HG03097 (cell line): ENCODE data around the gene PRKAG1.
A peak's percentile ranks its signal among the peaks of the same experiment; 100 is the strongest.
"Not testable (repeated sequence)": the region's sequence is repeated elsewhere in the genome, so short reads cannot be mapped to it uniquely, and the experiment has no call there.

Experiments
- ATAC-seq: cut with Tn5 transposase; IDR thresholded peaks from one replicate; pipeline ENCODE4 v1.9.1; 2021; ENCODE audit not compliant: unreplicated experiment, low FRiP score

The PRKAG1 gene

DNA sequence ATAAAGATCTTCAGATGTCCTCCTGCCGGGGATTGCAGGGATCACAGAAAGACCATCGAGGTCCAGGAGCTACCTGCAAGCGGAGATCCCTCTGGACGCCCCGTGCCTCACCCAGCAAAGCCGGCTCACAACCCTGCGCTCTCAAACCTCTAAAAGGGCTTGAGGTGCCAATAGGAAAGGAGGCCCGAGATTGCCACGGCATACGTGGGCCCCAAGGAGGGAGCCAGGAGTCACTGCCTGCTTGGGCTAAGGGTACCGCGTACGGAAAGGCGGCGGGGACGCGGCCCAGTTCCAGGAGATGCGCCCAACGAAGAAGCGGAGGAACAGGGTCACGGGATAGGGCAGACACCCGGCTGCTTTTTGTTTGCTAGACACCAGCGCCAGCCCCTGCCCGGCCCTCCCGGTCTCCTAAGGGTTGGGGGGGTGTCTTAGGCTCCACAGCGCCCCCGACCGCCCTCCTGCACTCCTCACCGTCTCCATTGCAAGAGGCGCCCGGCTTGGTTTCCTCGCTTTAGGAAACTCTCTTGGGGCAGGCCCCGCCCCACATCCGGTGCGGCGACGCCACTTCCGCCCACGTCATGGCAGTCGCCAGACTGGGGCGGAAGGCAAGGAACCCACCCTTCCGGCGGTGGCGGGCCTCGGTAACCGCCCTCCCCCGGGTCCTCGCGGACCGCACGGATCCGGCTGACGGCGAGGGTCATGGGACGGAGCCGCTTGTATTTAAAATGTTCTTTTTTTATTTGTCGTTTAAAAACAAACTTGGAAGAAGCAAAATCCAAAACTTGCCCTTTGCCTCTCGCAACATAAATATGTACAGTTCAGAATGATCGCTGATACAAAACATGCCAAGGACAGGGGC lies at the start of gene PRKAG1:
TSS of gene PRKAG1 (minus strand) at position 516 of the 859 bp plus-strand sequence. CDS start at position 480, 36 bp downstream.
- peak; percentile 82 for ATAC-seq

DNA sequence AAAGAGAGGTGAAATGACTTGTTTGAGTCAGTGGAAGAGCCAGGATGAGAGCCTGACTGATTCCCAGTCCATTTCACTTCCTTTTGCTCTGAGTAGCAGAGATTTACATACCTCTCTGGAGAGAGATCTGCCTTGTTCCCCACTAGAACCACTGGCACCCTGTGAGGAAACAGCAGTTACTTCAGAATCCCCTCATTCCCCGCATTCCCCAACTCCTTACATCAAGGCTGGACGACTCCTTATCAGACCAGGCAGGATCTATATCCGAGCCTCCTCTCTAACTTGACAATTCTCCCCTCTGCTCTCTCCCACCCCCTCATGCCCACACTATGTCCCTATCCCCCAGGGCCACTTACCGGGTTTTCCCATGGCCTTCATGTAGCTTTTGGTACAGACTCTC lies 47.5 kb upstream of the PRKAG1 start:
- ATAC-seq: no peak

DNA sequence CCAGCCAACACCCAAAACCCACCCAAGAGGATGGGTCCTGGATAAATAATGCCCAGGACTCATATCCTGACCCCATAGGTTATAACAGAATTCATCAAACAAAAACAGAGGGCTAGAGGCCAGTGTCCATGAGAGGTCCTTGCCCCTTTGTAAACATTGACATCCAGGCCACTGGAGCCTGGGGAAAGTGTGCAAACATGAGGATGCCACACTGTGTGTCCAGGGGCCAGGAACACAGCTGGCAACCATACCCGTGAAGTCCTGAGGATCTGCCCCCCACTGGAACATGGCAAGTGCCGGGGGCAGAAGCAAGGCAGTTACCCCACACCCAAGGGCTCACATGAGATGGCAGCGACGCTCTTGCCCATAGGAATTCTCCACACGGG lies 46.2 kb upstream of the PRKAG1 start:
- ATAC-seq: no peak

DNA sequence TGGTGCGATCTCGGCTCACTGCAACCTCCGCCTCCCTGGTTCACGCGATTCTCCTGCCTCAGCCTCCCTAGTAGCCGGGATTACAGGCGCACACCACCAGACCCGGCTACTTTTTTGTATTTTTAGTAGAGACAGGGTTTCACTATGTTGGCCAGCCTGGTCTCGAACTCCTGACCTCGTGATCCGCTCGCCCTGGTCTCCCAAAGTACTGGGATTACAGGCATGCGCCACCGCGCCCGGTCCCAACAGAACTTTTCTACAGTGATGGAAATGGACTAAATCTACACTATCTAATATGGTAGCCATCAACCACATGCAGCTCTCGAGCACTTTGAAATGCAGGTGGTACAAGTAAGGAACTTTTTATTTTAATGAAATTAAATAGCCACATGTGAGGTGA lies 43.3 kb upstream of the PRKAG1 start:
- ATAC-seq: not testable (repeated sequence)

DNA sequence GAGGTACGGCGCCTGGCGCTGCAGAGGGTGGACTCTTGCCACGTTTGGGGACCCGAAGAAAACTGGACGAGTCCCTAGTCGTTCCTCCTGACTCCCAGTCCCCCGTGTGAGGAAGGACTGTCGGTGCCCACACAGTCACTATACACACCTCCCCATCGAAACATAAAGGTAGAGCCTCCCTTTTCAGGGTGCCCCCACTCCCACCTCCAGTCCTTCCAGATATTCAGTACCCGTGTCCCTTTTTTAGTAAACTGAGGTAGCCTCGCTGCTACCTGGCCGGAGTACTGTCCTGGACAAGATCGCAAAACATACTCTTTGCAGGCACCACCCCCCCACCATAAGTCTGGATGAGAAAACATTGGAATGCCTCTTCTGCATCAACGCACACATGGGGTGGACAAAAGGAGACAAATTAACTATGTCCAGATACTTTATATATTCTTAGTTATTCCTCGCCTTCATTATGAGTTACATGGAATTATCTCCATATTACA lies 42.6 kb upstream of the PRKAG1 start:
- peak; percentile 5 for ATAC-seq

DNA sequence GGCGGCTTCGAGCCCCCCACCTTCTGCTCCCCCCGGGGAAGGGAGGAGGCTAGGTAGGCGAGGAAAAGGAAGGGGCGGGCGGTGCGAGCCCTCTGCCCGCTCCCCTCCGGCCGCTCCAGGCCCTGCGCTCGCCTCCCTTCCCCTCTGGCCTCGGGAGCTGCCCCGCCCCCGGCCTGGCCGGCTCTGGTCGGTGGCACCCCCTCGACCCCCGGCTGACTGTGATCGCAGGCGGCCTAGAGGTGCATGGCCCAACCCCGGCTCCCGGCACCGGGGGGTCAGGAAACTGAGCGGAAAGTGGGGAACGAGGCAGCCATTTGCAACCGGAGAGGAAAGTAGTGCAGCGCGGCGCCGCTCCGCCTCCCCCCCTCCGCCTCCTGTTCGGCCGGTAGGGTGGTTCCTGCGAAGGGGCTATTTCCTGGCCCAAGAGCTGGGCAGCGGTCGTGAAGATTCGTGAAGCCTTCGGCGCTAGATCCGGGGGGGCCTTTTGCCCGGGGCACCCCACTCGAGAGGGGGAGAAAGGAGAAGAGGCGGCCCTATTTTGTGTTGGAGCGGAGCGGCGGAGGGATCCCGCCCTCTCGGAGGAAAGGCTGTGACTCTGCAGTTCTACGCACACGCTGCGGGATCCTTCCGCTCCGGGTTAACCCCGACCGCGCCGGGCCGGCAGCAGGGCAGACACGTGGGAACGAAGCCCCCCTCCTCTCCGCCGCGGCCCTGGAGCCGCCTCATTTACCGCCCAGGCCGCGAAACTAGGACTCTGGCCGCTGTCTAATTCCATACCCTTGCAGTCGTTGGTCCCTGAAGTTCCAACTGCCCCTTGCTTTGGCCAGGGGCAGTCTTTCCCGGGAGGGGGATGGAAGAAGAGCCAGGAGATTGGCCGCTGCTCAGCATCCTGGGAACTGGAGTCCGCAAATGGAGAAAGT lies 41.9 kb upstream of the PRKAG1 start, which contains the start of gene KMT2D:
TSS of gene KMT2D (minus strand) at position 558 of the 920 bp plus-strand sequence. CDS start 5,470 bp downstream, outside the sequence.
- ATAC-seq: peak; percentile 54

DNA sequence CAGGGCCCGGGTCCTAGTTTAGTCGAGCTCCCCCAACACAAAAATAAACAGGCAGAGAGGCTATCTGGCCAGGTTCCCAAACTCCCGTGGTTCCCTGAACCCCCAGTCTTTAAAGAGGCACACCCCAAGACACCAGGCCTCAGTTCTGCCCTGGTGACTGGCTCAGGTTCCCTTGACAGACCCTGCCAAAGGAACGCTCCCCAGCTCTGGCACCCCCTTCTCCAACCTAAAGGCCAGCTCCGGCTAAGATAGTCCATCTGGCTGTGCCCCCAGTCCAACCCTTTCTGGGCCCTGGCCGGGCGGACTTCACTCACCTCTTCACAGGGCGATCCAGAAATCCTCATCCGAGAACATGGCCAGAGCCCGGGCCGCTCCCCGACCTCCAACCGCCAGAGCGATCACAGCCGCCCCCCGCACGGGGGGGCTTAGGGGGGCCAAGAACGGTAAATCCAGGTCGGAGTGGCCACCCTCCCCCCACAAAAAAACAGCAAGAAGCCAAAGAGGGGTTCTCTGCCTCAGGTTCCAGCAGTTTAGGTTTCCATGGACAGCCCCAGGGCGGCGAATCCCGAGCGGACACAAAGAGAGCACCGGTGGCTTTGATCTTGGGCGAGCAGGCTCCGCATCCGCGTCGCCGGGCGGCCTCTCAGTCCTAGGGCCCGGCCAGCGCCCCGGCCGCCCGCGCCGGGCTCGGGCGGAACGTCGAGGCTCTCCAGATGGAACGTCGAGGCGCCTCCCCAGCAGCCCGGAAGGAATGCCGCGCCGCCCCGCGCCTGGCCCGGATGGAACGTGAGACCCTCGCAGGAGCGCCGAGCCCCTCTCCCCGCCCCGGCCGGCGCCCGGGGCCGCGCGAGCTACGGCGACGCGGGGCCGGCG lies 41.0 kb upstream of the PRKAG1 start:
- peak; percentile 17 for ATAC-seq

DNA sequence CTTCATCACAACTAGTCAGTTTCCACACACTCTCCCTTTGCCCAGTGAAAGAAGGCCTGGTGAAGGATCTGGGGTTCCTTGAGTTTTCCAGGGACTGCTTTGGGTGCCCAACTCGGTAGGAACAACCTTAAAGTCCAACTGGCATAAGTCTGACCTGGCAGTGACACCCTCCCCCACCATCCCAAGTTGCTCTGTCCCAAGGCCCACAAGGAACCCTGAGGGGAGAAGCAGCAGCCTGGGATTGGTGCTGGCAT lies 40.4 kb upstream of the PRKAG1 start:
- ATAC-seq: no peak

DNA sequence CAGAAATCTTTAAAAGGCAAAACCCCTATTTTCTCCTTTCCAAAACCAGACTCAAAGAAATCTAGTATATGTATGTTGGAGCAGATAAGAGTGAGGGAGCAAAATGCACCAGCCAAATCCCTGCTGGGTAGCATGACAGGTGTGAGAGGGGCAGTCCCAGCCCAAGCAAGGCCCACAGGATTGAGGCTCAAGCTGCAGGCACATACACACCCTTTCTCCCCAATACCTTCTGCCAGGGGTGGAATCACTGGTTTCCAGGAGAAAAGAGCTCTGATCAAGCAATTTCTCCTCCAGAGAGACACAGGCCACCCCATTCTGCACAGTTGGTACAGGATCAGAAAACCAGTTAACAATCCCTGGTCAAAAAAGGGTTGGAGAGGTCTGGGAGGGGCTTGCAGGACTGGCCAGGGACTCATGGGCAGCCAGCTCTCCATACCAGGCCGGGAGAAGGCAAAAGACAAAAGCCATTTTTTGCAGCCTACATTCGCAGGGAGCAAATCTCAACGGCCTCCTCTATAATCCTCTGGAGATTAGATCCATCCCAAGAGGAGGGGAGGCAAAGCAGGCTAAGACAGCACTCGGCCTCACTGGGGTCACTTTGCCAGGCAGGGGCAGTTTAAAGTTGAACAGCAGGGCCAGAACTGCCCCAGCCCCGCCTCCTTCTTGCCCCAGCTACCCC lies 39.9 kb upstream of the PRKAG1 start:
- no peak for ATAC-seq

DNA sequence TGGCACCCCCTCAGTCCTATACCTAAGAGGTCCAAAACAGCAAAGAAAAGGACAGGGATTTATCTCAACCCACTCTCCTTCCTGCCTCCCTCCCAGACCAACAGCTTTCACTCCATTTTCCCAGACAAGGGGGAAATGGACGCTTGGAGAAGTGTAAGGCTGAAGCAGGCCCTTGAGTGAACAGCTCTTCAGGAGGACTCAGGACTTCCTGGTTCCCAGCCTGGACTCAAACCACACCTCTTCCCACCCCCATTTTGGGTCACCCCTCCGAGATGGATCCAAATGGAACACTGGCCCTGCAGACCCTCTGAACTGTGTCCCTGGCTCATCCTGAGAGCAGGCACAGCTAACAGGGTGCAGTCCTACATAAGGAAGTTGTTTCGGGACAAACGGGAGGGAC lies 39.3 kb upstream of the PRKAG1 start:
- ATAC-seq: no peak

DNA sequence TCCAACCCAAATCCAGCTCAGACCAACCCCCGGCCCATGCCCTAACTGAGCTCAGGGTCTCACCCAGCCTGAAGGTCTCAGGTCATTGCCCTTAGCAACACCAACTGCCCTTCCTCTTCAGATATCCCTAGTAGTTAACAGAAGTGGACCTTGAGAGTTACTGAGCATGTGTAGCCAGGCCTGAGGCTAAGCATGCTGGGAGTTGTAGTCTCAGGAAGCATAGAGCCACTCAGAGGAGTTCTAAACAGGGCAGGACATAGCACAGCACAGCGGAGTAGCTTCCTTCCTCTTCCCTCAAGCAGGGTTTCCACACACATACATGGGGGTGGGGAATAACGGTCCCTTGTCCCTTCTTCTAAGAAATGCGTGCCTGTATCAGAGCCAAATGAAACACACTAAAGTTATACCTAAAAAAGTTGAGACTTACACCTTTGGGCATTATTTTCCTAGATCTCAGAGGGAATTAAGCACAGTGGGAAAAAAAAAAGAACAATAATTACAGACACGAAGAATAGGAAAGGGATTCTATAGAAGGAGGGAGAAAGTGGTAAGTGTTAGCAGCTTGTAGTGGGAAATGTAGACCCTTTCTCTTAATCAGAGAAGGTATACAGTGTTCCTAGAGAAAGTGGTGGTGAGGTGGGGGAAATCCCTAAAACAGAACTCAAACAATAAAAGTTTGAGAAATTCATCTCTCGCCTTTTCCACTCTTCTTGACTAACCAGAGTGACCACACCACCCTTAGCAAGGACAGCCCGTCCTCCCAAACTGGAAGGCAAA lies 37.6 kb upstream of the PRKAG1 start:
- ATAC-seq: peak; percentile 35

DNA sequence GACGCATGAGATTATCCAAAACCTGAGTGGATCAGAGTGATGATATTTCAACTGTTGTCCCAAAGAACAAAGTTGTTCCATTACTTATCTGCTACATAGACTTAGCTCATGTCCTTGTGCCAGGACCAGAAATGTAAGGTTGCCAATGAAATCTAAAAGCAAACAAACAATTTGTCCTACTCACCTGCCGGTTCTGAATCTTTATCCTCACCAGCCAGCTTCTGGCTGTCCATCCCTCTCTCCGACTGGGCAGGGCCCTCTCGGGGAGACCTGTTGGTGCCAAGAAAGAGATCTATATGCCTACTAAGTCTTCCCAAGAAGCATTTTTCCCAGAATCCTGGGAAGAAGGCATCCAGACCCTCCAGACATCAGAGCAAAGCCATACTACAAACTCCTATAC lies 36.5 kb upstream of the PRKAG1 start:
- no peak for ATAC-seq

DNA sequence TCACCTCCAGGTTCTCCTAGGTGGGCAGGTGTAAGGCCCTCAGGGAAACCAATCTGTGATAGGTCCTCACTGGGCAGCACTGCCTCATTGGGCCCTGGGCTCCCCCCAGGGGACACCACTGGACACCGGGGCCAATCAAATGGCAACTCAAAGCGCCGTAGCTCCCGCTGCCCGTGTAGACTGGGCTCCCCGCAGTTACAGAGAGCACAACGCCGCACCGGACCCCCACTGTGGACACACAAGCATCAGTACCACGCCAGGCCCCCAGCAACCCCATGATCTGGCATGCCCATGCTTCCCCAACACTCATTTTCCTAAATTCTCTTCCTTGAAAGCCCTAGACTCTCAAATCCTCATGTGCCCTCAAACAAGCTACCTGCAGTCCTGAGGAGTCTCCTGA lies 35.9 kb upstream of the PRKAG1 start:
- ATAC-seq: no peak

DNA sequence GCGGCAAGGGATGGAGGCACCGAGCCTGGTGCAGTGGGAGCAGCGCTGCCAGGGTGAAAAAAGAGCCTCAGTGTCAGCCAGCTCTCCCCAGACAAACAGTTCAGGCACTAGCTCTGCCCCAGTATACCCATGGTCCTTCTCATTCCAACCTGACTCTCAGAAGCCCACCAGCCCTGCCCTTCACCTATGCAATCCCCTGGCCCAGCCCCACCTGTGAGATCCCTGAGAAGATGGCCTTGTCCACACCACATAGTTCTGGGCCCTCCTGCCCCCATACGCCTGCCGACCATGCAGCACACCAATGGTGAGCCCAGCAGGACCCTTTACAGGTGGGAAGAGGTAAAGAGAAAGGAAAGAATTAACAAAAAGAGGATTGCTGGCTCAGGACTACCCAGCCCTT lies 35.5 kb upstream of the PRKAG1 start:
- ATAC-seq: no peak

DNA sequence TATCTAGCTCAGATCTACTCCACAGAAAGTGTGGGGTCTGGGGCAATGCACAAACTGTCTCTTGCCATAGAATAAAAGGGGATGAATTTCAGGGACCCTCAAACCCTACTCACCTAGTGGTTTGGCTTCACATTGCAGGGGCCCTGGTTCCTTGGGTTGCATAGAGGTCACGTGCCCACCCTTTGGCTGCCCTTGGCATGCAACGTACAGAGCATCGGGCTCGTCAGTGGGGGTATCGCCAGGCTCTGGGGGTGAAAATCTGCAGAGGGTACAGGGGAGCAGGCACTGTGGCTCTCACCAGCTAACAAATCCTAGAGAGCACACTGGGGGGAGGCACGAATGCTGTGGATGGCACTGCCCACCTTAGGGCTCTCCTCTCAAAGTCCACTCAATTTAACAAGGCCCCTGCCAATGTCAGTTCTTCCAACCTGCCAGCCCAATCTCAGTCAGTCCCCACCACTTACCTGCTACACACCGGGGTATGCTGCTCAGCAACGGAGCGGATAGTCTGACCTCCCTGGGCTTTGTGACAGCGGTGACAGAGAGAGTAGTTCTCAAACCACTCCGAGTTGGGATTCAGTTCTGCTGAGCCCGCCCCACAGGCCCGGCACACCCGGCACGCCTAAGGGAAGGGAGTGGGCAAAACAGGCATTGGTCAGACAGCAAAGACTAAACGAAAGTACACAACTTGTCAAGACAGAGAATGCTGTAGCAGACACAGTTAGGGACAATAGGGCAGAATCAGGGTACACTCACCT lies 34.1 kb upstream of the PRKAG1 start:
- ATAC-seq: no peak

DNA sequence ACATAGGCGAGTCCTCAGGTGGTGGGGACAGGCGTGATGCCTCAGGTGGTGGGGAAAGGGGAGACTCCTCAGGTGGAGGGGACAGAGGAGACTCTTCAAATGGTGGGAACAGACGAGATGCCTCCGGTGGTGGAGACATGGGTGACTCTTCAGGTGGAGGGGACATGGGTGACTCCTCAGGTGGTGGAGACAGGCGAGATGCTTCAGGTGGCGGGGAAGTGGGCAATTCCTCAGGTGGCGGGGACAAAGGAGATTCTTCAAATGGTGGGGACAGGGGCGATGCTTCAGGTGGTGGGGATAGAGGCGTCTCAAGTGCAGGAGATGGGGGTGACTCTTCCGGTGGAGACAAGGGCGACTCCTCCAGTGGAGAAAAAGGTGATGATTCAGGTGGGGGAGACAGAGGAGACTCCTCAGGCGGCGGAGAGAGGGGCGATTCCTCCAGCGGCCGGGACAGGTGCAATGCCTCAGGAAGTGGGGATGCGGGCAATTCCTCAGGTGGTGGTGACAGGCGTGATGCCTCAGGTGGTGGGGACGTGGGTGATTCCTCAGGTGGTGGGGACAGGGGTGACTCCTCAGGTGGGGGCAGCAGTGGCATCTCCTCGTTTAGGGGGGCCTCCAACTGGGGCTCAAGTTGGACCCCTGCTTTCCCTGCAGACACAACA lies 33.3 kb upstream of the PRKAG1 start:
- no peak for ATAC-seq

DNA sequence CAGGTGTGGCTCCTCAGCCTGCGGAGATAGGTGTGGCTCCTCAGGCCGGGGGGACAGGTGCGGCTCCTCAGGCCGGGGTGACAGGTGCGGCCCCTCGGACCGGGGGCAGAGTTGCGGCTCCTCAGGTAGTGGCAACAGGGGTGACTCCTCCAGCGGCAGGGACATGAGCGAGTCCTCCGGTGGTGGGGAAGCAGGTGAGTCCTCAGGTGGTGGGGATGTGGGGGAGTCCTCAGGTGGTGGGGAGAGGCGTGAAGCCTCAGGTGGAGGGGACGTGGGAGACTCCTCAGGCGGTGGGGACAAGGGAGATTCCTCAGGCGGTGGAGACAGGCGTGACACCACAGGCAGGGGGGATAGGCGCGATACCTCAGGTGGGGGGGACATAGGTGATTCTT lies 32.8 kb upstream of the PRKAG1 start:
- no peak for ATAC-seq
